Heart left ventricle (tissue), 16 donors: ENCODE measurements around the gene KLHL42. TPM values are rescaled to one million over a fixed set of nuclear protein-coding genes. Genes with fewer than 3 reads are reported as not detected.

Source experiments
- ATAC-seq, 4 donors: fragments of 200-7000 bp; cut with Tn5 transposase; one replicate each; pipeline ENCODE4 v1.9.1; 2020 to 2022; ENCODE audit warnings: moderate library complexity in 4 of 4, mild to moderate bottlenecking in 3 of 4, moderate number of reproducible peaks in 1 of 4
- DNase-seq, 5 donors: peaks; one replicate each; pipeline ENCODE4 v3.0.0-alpha.2; 2020
- H3K27ac ChIP-seq, 12 donors: fragments of 200-600 bp; sonication (generic) in 4 of 12; one replicate each; pipeline versions ENCODE4 v1.5.0 to v1.8.0; 2016 to 2022; ENCODE audit warnings: mild to moderate bottlenecking in 2 of 12
- H3K27me3 ChIP-seq, 9 donors: fragments of 200-600 bp; sonication (generic) in 2 of 9; one replicate each; pipeline versions ENCODE4 v1.5.1 to v1.8.0; 2016 to 2022; ENCODE audit warnings: mild to moderate bottlenecking in 3 of 9
- H3K36me3 ChIP-seq, 9 donors: fragments of 200-600 bp; sonication (generic) in 2 of 9; one replicate each; pipeline versions ENCODE4 v1.5.0 to v1.8.0; 2018 to 2022; ENCODE audit warnings: mild to moderate bottlenecking in 2 of 9
- H3K4me1 ChIP-seq, 12 donors: fragments of 200-600 bp; sonication (generic) in 4 of 12; one replicate each; pipeline versions ENCODE4 v1.5.0 to v1.8.0; 2016 to 2022; ENCODE audit warnings: mild to moderate bottlenecking in 3 of 12
- H3K4me3 ChIP-seq, 12 donors: fragments of 200-600 bp; sonication (generic) in 4 of 12; one replicate each; pipeline versions ENCODE4 v1.5.0 to v1.8.0; 2017 to 2022; ENCODE audit warnings: mild to moderate bottlenecking in 9 of 12, moderate library complexity in 4 of 12
- H3K9me3 ChIP-seq, 12 donors: fragments of 200-600 bp; sonication (generic) in 4 of 12; one replicate each; pipeline versions ENCODE4 v1.5.0 to v1.8.0; 2016 to 2022; ENCODE audit warnings: mild to moderate bottlenecking in 1 of 12
- CTCF ChIP-seq, 12 donors: fragments of 200-600 bp; sonication (generic) in 4 of 12; IDR thresholded peaks; one replicate each; pipeline versions ENCODE4 v1.5.0 to v1.8.0; 2018 to 2022; ENCODE audit warnings: antibody characterized with exemption in 12 of 12, mild to moderate bottlenecking in 5 of 12
- POLR2A ChIP-seq, 2 donors: fragments of 450-650 bp; IDR thresholded peaks; one replicate each; pipeline ENCODE4 v1.6.1; 2017; ENCODE audit warnings: antibody characterized with exemption in 2 of 2, mild to moderate bottlenecking in 2 of 2, moderate library complexity in 2 of 2
- WGBS, 4 donors: extraction: QIAGEN DNeasy Blood & Tissue Kit in 2 of 4; methylation state at CpG; one replicate each; pipeline versions ENCODE4 v1.1.5 to v1.1.7; 2013 to 2018; 5-methylcytosine and 5-hydroxymethylcytosine counted together
- intact Hi-C, 10 donors: fragments of 100-400 bp; cut with DNase I; formaldehyde crosslinking; loops; one replicate each; pipeline versions ENCODE4 v1.11.1 to v1.14.2; 2022
- polyA plus RNA-seq, 2 donors: library from polyadenylated mRNA; stranded (reverse); fragments of 200-250 nt; gene quantifications; one replicate each; pipeline ENCODE4 v1.2.3, GENCODE V29; 2013
- total RNA-seq, 9 donors: library from RNA; depleted of rRNA in 2 of 9; stranded (reverse); fragments of >200 nt in 2 of 9; fragmentation: NEBNext Ultra II Directional in 3 of 9; extraction: Animal tissue kit (Norgen Biotek cat#: 25700) in 3 of 9; gene quantifications; one replicate each; pipeline versions ENCODE4 v1.1.0 to v1.2.4, GENCODE V29; 2016 to 2023
- donor health status: ischemic (EF 13 %, LVEDD 7.1; RV severe dilation, severe dysfunction).
- donor health status: healthy with polysubstance abuse.
- donor health status: DM: no; HTN: yes; CAD: no.
- donor health status: DM: no; HTN: no; CAD: no.
- donor health status: ischemic (EF 25% LVEDD 6.9; RV normal size, moderate dysfunction).
- donor health status: ischemic (EF 25% LVEDD 5.7; RV mildly dilated, moderate dysfunction).
- donor health status: healthy.
- donor health status: DM: yes; HTN: yes; CAD: no.
- donor health status: ischemic (EF 35%, LVEDD 5.7; RV mildly dilated, moderate dysfunction).
- donor health status: nonischemic (EF 11% LVEDD 7.7; RV severe dilation, severe dysfunction).
- donor health status: DM: yes; HTN: yes; CAD: no.
- donor health status: PGD.
- donor health status: ischemic (EF 29% LVEDD 5.4; RV normal size, mild dysfunction).
- donor health status: nonischemic (EF 23%, LVEDD 6.1; RV moderate dilation, normal function).

Gene KLHL42
- total and polyA plus RNA-seq, 11 donors = 3.2 to 11.4 (median 5.9) TPM

GRCh38 chr12:27828196-27828595 lies 48.2 kb downstream of the KLHL42 start:
- TF ChIP-seq POLR2A (IDR thresholded peaks at IDR 0.05) = no peak
- Histone ChIP-seq H3K27ac (no peak overlapping the region), H3K36me3 (no peaks in the 10 kb centered on the region), H3K27me3 (no peaks in the 10 kb centered on the region), H3K9me3 (no peaks in the 10 kb centered on the region), H3K4me3 (no peak overlapping the region), H3K4me1 (no peaks in the 10 kb centered on the region)
- ATAC-seq (no peak), DNase-seq (no peak)
- intact Hi-C loops = loop anchor here in 5 of 10 donors (10.0 kb wide), 3 partner anchors 83 to 117 kb away; no protein-coding TSS in a partner anchor
- 92 to 99% (median 94%) methylated on average over 3 of the region's 3 CpGs for WGBS, 4 donors

DNA sequence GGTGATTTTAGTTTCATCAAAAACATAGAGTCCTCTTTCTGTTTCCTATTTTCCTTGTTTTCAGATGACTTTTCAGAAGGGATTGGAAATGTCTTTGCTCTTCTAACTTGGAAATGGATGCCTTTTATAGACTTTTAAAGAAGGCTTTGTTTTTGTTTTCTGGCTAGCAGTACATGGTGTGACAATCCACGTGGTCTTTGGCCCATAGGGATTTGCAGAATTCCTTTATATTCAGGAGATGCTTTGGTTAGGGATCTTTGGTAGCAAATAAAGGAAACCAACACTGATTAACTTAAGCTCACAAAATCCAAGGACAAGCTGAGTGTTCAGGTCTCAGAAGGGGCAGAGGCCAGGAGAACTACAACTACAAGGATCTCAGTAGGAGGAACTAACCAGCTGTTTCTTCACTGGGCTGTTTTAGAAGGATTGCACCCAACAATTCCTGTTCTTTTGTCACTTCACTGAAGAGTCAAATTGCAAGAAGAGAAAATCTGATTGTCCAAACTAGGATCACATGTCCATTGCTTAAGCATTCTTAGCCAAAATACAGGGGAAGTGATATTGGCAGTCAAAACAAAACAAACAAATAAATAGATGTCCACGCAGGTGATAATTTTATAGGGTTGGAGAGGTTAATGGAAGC lies 58.6 kb downstream of the KLHL42 start:
- intact Hi-C loops = no loop called here
- no peak overlapping the region for H3K27ac ChIP-seq
- H3K9me3 ChIP-seq = peaks cover 0 to 14% (median 0%) of the 10 kb centered on the region in 12 donors
- ATAC-seq = no peak
- H3K4me1 ChIP-seq = peaks cover 0 to under 1% (median 0%) of the 10 kb centered on the region in 12 donors
- TF ChIP-seq CTCF (IDR thresholded peaks at IDR 0.05) = no peak
- no peak for TF ChIP-seq POLR2A (IDR thresholded peaks at IDR 0.05)
- no peaks in the 10 kb centered on the region for H3K27me3 ChIP-seq
- DNase-seq = no peak
- 60 to 69% (median 65%) methylated on average over 2 of the region's 2 CpGs for WGBS, 4 donors
- H3K4me3 ChIP-seq = no peak overlapping the region
- H3K36me3 ChIP-seq = no peaks in the 10 kb centered on the region

GRCh38 chr12:27840229-27840999 lies 60.4 kb downstream of the KLHL42 start:
- peaks cover 0 to 14% (median 0%) of the 10 kb centered on the region in 12 donors for H3K4me1 ChIP-seq
- 75 to 79% (median 78%) methylated on average over 3 of the region's 3 CpGs for WGBS, 4 donors
- TF ChIP-seq POLR2A (IDR thresholded peaks at IDR 0.05) (no peak), CTCF (IDR thresholded peaks at IDR 0.05) (peak in 4 of 12 donors; percentile 16 to 37 (median 29))
- no peaks in the 10 kb centered on the region for H3K27me3 ChIP-seq
- no peaks in the 10 kb centered on the region for H3K36me3 ChIP-seq
- H3K4me3 ChIP-seq = no peak overlapping the region
- intact Hi-C loops = no loop called here
- peaks cover 0 to 1% (median 0%) of the 10 kb centered on the region in 12 donors for H3K9me3 ChIP-seq
- DNase-seq (no peak), ATAC-seq (no peak)
- H3K27ac ChIP-seq = no peak overlapping the region

- Histone ChIP-seq H3K27me3 (no peaks in the 10 kb centered on the region), H3K4me3 (no peak overlapping the region), H3K9me3 (peaks cover 0 to 4% (median 0%) of the 10 kb centered on the region in 12 donors), H3K36me3 (no peaks in the 10 kb centered on the region), H3K27ac (no peak overlapping the region), H3K4me1 (peaks cover 0 to 14% (median 0%) of the 10 kb centered on the region in 12 donors)
- no peak for ATAC-seq
- intact Hi-C loops = no loop called here
- WGBS, 4 donors = 68 to 79% (median 75%) methylated on average over 5 of the region's 5 CpGs
- TF ChIP-seq CTCF (IDR thresholded peaks at IDR 0.05) (no peak), POLR2A (IDR thresholded peaks at IDR 0.05) (no peak)
- no peak for DNase-seq
Observed at GRCh38 chr12:27841392-27841882, 61.4 kb downstream of the KLHL42 start.
